GM18870 (cell line): Measurements from ENCODE around the gene ZBTB46.
"Not testable (repeated sequence)": the region's sequence is repeated elsewhere in the genome, so short reads cannot be mapped to it uniquely, and the experiment has no call there.

ENCODE experiments used
- ATAC-seq: cut with Tn5 transposase; IDR thresholded peaks from one replicate; pipeline ENCODE4 v1.9.1; 2021; ENCODE audit warnings: moderate library complexity; ENCODE audit not compliant: unreplicated experiment

ZBTB46 gene

DNA sequence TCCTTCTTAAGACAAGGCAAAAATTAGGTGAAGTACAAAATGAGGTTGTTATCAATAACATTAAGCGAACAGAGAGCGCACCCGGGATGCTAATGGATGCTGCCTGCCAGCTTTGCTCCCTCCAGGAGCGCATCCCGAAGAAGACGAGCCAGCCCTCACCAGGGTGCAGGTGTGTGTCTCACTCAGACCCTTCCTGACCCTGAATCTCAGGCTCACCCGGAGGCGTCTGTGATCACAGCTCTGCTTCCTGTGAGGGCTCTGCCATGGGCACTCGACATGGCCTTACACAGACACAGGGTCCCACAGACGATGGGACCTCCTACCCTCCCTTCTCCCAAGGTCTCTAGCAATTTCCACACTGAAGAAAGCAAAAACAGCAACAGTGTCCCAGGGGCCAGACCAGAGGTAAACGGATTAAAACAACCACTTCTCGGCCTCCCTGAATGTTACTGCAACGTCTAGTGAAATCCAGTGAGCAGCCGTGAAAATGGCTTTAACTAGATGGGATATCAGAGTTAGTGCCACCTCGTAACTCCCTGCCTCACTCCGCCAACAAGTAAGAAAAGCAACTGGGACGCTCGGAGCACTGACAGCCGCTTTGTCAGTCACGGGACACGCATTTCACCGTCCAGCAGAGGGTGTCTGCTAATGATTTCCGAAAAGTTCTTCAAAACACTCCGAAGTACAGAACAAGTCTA is 11.7 kb downstream of the ZBTB46 start:
- no peak for ATAC-seq

DNA sequence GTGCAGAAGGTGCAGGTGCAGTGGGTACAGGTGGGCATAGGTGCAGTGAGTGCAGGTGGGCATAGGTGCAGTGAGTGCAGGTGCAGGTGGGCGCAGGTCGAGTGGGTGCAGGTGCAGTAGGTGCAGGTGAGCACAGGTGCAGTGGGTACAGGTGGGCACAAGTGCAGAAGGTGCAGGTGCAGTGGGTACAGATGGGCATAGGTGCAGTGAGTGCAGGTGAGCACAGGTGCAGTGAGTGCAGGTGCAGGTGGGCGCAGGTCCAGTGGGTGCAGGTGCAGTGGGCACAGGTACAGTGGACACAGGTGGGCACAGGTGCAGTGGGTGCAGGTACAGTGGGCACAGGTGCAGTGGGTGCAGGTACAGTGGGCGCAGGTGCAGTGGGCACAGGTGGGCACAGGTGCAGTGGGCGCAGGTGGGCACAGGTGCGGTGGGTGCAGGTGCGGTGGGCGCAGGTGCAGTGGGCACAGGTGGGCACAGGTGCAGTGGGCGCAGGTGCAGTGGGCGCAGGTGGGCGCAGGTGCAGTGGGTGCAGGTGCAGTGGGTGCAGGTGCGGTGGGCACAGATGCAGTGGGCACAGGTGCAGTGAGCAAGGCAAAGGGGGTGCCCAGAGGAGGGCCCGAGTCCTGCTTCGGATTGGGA is 15.3 kb downstream of the ZBTB46 start:
- no peak for ATAC-seq

DNA sequence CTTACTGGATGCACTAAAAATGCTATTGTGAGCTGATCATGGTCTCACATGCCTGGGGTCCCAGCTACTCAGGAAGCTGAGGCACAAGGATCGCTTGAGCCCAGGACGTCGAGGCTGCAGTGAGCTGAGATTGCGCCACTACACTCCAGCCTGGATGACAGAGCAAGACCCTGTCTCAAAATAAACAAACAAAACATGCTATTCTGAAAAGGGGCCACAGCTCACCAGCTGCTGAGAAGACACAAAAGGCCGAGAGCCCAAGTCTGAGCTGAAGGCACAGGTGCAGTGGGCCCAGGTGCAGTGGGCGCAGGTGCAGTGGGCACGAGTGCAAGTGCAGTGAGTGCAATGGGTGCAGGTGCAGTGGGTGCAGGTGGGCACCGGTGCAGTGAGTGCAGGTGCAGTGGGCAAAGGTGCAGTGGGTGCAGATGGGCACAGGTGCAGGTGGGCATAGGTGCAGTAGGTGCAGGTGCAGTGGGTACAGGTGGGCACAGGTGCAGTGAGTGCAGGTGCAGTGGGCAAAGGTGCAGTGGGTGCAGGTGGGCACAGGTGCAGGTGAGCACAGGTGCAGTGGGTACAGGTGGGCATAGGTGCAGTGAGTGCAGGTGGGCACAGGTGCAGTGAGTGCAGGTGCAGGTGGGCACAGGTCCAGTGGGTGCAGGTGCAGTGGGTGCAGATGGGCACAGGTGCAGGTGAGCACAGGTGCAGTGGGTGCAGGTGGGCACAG is 16.0 kb downstream of the ZBTB46 start:
- no peak for ATAC-seq

DNA sequence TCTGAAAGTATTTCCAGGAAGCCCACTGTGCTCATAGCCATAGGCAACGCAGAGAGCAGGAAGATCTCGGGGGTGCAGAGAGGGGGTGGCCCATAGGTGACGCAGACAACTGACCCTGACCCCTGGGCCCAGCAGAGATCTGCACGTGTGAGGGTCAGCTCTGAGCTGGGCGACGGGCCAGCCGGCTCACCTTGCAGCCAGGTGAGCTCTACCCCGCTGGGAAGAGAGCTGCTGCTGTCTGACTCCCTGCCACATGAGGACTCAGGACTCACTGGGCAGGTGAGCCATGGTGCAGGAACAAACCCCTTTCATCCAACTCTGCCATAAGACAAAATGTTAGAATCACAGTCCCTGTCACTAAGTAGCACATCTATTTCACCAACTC is 19.6 kb downstream of the ZBTB46 start:
- no peak for ATAC-seq

DNA sequence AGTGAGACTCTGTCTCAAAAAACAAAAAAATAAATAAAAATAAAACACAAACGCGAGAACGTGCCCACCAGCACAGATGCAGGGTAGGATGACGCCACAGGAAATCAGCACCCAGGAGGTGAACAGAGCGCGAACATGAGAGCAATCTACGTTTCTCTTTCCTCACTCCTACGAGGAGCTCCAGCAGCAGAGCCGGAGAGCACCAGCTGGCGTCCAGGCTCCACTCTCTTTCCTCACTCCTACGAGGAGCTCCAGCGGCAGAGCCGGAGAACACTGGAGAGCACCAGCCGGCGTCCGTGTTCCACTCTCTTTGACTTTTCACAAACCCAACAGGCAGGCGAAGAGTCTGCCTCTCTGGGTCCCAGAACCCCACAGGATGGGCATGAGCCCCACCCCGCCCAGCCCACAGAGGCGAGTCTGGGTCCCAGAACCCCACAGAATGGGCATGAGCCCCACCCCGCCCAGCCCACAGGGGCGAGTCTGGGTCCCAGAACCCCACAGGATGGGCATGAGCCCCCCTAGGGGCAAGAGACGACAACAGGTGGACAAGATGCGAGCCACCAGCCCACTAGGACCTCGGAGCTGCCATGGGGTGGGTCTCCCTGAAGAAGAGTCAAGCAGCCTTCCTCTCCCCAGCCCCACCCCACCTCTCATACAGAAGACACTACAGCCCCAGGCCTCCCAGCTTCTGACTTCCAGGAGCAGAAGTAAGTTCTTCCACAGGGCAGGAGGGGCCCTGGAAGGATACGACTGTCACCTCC is 20.2 kb downstream of the ZBTB46 start:
- no peak for ATAC-seq

DNA sequence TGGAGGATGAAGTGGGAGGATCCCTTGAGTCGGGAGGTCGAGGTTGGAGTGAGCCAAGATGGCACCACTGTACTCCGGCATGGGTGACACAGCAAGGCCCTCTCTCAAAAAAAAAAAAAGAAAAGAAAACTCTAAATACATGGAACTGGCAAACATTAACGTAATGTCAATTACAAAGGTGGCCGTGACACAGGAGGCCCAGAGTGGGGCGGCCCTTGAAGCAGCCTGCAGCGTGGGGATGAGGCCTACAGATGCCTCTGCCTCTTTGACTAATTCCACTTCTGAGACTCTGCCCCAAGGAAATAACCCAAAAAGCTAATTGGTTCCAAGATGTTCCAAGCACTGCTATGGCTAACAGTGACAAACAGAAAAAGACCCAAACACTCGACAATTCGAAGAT is 21.2 kb downstream of the ZBTB46 start:
- ATAC-seq: no peak

DNA sequence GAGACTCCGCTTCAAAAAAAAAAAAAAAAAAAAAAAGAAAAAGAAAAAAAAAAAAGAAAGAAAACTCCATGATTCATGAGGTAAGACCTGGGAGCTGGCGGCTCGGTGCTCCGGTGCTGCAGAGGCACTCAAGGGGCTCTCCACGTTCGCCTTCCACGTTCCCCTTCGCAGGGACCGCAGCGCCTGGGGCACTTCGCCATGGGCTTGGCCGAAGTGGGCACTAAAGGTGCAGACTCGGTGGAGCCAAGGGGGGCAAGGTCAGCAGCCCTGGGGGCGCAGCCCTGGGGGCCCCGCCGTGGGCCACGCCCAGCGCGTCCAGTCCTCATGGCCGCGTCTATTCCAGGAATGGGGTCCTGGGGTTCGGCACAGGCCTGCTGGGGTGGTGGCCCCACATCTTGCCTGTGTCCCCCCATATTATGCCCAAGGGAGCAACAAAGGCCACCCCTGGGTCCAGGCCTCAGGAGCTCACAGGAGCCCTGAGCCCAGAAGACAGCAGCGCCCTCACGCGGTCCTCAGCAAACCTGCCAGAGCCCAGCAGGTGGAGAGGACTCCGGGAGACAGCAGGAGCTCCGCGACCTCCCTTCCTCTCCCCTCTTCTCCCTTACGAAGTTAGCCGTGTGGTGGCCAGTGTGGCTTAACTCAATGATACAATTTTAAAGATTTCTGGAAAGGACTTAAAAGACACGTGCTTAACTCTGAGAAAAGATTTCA is 21.9 kb downstream of the ZBTB46 start:
- ATAC-seq: no peak

DNA sequence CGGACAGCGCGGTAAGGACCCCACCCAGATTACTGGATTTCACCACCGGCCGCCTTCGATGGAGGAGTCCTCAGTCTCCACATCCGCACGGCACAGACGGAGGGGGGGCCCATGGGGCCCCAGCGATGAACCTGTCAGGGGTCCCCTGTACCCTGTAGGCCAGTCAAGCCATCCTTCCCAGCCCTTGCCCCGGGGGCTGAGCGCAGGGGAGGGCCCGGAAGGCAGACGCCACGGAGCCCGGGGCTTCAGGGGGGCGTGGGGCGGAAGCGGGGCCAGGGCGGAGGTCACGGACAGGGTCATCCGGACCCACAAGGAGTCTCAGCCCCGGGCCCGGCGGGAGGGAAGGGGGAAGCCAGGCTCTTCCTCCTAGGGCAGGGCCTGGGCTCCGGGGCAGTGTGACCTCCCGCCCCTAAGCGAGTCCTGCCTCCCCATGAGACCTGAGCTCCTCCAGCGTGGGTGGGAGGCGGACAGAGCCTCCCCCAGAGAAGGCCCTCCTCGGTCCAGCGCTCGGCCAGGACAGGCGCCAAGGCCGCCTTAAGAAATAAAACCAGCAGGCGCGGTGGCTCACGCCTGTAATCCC is 22.8 kb downstream of the ZBTB46 start:
- no peak for ATAC-seq

DNA sequence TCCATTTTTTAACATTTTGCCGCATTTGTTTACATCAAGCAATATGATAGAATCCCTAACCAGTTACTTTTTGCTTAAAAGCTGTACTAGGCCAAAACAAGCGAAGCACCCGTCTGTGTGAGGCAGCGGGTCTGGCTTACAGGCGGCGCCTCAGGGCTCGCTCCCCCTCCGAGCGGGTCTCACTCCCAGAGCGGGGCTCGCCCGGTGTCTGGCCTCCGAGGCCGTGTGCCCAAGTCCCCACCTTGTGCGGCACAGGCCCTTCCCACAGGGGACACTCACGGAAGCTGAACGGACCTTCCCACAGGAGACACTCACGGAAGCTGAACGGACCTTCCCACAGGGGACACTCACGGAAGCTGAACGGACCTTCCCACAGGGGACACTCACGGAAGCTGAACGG is 23.4 kb downstream of the ZBTB46 start:
- no peak for ATAC-seq

DNA sequence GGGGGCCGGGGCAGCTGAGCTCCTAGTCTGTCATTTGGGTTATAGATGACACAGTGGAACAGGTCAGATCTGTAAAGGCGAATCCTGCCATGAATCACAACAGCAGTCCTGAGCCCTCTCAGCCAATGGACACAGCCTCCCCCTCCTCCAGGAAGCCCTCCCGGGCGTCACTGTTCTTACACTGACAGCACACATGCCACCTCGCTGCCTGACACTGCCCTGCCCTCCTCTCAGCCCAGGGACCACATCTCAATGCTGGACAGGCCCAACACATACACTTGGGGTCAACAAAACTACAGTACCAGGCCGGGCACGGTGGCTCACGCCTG is 26.8 kb downstream of the ZBTB46 start:
- ATAC-seq: no peak

DNA sequence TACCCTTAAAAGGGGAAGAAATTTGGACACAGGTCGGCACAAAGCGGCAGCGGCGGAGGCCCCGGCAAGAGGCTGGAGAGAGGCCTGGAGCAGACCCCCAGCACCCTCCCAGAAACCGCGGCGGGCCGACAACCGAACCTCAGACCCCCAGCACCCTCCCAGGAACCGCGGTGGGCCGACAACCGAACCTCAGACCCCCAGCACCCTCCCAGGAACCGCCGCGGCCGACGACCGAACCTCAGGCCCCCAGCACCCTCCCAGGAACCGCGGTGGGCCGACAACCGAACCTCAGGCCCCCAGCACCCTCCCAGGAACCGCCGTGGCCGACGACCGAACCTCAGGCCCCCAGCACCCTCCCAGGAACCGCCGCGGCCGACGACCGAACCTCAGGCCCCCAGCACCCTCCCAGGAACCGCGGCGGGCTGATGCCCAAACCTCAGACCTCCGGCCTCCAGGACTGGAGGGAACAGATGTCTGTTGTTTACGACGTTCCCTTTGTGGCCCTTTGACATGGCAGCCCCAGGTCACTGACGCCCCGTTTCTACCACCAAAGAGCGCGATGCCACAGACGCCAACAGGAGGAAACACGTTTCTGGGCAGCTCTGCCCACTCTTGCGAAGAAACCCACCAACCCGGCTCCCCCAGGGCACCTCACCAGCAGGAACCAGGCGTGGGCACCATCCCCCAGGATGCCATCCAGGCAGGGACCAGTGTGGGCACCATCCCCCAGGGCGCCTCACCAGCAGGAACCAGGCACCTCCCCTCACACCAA is 28.4 kb downstream of the ZBTB46 start:
- ATAC-seq: no peak

DNA sequence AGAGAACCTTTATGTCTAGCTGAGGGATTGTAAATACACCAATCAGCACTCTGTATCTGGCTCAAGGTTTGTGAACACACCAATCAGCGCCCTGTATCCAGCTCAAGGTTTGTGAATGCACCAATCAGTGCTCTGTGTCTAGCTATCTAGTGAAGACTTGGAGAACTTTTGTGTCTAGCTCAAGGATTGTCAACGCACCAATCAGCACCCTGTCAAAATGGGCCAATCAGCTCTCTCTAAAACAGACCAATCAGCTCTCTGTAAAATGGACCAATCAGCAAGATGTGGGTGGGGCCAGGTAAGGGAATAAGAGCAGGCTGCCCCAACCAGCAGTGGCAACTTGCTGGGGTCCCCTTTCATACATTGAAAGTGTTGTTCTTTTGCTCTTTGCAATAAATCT is 29.9 kb downstream of the ZBTB46 start:
- not testable (repeated sequence) for ATAC-seq

DNA sequence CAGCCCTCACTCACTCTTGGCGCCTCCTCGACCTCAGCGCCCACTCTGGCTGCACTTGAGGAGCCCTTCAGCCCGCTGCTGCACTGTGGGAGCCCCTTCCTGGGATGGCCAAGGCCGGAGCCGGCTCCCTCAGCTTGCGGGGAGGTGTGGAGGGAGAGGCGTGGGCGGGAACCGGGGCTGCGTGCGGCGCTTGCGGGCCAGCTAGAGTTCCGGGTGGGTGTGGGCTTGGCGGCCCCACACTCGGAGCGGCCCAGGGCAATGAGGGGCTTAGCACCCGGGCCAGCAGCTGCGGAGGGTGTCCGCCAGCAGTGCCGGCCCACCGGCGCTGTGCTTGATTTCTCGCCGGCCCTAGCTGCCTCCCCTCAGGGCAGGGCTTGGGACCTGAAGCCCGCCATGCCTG is 30.7 kb downstream of the ZBTB46 start:
- ATAC-seq: not testable (repeated sequence)

DNA sequence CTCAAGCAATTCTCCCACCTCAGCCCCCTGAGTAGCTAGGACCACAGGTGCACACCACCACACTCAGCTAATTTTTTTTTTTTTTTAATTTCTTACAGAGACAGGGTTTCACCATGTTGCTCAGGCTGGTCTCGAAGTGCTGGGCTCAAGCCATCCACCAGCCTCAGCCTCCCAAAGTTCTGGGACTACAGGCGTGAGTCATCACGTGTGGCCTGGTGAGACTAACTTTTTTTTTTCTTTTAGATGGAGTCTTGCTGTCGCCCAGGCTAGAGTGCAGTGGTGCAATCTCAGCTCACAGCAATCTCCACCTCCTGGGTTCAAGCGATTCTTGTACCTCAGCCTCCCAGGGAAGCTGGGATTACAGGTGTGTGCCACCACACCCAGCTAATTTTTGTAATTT is 31.9 kb downstream of the ZBTB46 start:
- ATAC-seq: not testable (repeated sequence)

DNA sequence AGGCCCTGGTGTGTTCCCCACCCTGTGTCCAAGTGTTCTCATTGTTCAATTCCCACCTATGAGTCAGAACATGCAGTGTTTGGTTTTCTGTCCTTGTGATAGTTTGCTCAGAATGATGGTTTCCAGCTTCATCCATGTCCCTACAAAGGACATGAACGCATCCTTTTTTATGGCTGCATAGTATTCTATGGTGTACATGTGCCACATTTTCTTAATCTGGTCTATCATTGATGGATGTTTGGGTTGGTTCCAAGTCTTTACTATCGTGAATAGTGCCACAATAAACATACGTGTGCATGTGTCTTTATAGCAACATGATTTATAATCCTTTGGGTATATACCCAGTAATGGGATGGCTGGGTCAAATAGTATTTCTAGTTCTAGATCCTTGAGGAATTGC is 33.9 kb downstream of the ZBTB46 start:
- ATAC-seq: not testable (repeated sequence)

DNA sequence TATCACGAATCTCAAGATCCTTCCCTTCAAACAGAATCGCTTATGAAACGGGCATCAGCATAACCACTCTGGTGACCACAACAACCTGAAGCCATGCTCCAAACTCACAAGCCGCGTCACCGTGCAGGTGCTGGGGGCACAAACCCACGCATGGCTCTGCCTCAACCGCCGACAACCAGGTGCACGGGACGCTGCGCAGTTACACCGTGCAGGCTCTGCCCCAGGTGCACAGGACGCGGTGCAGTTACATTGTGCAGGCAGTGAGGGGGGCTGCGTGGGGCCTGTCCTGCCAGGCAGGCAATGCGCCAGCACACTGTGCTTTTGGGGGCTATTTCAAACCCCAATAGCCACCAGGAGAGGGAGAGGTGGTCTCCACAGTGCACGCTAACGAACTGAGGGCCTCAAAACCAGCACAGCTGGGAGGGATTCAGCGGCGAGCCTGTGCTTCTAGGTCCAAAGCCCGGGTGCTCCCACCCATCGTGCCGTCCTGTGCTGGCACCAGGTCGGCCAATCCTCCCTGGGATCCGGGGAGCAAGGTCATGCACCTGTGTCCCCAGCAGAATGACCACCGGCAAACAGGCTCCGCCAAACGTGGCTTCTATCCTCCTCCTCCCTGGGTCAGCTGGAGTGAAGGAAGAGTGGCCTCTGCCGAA is 35.8 kb downstream of the ZBTB46 start:
- ATAC-seq: no peak

DNA sequence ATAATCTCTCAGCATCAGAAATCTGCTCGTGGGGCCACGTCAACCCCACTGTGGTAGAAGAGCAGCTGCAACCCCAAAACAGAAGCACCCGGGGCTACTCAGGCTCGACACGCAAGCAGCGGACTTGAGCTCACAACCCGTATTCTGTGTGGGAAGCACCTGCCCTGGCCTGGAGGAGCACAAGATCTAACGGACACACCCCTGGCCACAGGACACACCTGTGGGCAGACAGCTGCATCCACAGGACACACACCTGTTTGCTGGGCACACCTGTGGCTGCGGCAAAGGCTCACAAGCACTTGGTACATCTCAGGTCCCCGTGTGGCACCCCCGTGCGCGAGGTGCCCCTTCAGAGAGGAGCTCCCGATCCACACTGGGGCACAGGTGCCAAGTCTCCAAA is 36.5 kb downstream of the ZBTB46 start:
- ATAC-seq: no peak

DNA sequence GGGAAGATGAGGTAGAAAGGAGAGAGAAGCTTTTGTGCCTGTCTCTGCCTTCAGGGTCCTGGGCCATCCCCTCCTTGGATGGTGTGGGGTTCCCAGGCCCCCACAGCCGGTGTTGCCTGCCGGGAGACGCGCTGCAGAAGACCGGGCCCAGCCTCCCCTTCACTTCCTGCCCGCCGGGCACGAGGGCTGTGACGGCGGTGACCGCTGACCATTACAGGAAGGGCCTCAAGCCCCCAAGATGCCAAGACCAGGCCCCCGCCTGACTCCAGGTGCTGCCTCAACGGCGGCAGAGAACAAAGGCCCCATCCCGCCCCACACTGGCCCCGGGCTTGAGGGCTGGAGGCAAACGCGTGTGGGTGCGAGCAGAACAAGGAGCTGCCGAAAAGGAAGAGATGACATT is 38.2 kb downstream of the ZBTB46 start:
- ATAC-seq: no peak

DNA sequence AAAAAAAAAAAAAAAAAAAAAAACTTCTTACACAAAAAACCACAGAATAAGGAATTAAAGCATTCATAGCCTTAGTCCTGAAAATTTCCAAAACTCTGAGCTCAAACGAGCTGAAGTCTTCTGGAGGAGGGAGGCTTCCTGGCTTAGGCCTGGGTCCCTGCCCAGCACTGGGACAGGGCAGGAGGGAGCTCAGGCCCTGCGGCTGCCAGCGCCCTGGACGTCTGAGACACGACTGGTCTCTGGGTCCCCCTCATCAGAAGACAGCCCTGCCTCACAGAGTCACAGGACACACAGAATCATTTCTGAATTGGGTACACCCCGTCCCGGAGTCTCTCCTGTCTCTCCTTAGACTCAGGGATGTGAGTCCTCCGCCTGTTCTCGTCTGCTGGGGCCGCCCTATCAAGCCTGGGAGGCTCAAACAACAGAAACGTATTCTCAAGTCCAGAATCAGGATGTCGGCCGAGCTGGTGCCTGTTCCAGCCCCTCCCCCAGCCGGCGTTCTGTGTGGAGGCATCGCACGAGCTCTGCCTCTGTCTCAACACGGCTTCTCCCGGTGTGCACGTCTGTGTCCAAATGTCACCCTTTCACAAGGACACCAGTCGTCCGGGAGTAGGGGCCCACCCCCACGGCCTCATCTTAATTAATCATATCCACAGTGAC is 39.4 kb downstream of the ZBTB46 start:
- ATAC-seq: no peak
